ENCODE data around the gene TTC39A.
"Not testable (repeated sequence)": the region's sequence is repeated elsewhere in the genome, so short reads cannot be mapped to it uniquely, and the experiment has no call there.

TTC39A gene

GRCh38 chr1:51266181-51266580, 64.2 kb downstream of the TTC39A start:
- no peak for DNase-seq (ENCODE audit: low read depth)

- no peak for DNase-seq (ENCODE audit: low read depth)
Observed at GRCh38 chr1:51265618-51266017, 64.7 kb downstream of the TTC39A start.

DNA sequence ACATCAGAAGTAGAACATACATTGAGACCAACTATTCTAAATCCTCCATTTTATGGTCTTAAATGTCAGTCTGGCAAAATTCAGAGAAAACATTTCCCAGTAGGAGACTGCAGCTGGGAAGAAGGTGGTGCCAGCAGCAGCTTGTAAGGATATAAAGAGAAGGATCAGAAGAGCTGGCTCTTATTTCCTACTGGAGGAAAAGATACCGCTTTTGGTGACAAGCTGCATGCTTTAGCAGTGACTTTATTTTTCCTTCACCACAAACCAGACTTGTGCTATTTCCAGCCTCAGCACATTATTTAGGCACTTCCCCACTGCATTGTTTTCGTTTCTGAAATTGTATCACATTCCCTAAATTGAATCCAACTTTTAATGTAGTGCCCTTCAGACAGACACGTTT, 65.9 kb downstream of the TTC39A start:
- no peak for DNase-seq (ENCODE audit: low read depth)

- no peak for DNase-seq (ENCODE audit: low read depth)
Observed at GRCh38 chr1:51263147-51263877, 67.0 kb downstream of the TTC39A start.

- DNase-seq (ENCODE audit: low read depth) = no peak
Observed at GRCh38 chr1:51255331-51255730, 75.0 kb downstream of the TTC39A start.

DNA sequence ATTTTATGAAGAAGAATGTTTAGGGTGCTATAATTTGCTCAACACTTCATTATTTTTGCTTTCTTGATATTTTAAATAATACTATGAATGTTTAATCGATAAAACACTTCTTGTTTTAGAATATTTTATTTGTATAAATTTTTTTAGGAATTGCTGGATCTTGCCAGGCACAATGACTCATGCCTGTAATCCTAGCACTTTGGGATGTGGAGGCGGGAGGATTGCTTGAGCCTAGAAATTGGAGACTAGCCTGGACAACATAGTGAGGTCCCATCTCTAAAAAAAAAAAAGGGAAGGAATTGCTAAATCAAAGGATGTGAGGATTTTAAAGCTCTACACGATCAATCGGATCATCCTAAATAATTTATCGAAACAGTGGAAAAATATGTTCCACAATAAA, 76.7 kb downstream of the TTC39A start:
- no peak for DNase-seq (ENCODE audit: low read depth)

DNA sequence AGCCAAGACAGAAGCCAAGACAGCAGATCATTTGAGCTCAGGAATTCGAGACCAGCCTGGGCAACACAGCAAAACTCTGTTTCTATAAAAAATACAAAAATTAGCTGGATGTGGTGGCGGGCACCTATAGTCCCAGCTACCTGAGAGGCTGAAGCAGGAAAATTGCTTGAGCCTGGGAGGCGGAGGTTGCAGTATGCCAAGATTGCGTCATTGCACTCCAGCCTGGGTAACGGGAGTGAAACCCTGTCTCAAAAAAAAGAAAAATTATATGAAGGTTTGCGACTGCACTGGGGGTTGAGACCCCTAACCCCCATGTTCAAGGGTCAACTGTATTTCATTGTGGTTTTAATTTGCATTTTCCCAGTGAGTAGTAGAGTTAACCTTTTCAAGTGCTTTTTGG, 78.0 kb downstream of the TTC39A start:
- DNase-seq (ENCODE audit: low read depth) = no peak

DNA sequence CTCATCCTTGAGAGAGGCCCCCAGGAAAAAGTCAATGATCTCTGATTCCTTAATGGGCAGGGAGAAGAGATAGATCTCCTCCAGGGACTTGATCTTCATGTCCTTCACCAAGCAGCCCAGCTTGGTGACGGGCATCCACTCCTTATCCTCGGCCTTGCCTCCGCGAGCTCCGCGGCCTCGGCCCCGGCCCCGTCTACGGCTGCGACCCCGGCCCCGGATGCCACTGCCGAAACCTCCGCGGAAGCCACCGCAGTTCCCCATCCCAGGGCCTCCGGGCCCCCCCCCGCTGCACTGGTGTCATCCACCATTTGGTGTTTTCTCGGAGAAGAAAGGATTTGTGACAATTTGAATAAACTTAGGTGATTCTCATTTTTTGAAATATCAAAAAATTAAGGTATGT, 79.2 kb downstream of the TTC39A start:
- not testable (repeated sequence) for DNase-seq (ENCODE audit: low read depth)

DNA sequence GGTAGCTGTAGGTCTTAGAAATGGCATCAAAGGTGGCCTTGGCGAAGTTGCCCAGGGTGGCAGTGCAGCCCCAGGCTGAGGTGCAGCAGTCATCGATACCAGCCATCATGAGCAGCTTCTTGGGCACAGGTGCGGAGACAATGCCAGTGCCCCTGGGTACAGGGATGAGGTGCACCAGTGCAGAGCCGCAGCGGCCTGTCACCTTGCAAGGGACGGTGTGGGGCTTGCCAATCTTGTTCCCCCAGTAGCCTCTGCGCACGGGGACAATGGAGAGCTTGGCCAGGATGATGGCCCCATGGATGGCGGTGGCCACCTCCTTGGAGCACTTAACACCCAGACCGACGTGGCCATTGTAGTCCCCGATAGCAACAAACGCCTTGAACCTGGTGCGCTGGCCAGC, 79.6 kb downstream of the TTC39A start:
- not testable (repeated sequence) for DNase-seq (ENCODE audit: low read depth)

- DNase-seq (ENCODE audit: low read depth) = no peak
Observed at GRCh38 chr1:51249445-51249844, 80.9 kb downstream of the TTC39A start.

DNA sequence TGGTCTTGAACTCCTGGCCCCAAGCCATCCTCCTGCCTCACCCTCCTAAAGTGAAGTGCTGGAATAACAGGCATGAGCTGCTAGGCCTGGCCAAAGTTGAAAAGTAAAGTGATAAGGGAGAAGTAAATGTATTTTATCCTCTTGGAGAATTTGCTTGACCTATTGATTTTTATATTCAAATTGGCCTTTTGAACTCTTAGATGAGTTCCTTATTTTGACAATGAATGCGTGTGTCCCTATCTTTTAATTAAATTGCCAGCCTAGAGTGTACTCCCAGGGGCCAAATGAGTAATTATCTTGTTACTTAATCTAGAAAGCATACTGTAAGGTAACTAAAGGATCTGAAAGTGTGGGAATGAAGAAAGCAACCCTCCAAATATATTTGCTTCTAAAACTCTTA, 82.9 kb downstream of the TTC39A start:
- DNase-seq (ENCODE audit: low read depth) = no peak

GRCh38 chr1:51247022-51247421, 83.3 kb downstream of the TTC39A start:
- DNase-seq (ENCODE audit: low read depth) = no peak

DNA sequence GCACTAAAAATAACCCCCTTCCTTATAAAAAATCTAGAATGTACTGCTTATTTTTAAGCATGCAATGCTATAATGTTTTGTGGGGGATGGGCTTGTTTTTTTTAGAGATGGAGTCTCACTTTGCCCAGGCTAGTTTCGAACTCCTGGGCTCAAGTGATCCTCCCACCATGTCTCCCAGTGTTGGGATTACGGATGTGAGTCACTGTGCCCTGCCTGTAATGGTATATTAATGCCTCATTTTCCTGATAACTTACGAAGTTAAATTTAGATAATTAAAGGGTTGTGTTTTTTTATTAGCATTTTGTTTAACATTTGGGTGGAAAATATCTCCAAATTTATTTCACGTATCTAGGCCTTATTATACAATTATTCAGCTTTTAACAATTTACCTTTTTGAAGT, 87.8 kb downstream of the TTC39A start:
- DNase-seq (ENCODE audit: low read depth) = no peak

GRCh38 chr1:51241119-51241518, 89.2 kb downstream of the TTC39A start:
- no peak for DNase-seq (ENCODE audit: low read depth)

- no peak for DNase-seq (ENCODE audit: low read depth)
Observed at GRCh38 chr1:51240084-51240483, 90.3 kb downstream of the TTC39A start.

DNA sequence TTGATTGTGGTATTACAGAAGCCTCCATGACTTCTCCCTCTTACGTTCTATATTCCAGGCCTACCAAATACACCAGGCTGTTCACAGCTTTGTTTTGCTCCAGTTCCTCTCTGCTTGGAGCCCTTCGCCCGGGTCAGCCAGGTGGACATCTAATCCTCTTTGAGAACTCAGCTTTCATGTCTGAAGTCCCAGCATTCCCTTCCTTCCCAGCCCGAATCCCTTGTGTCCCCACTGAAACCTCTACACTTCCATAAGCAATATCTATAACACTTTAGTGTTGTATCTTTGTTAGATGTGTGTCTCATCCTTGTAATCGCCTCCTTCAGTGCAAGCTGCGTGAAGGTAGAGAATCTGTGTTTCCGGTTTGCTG, 92.3 kb downstream of the TTC39A start:
- DNase-seq (ENCODE audit: low read depth) = no peak

GRCh38 chr1:51237351-51238033, 92.9 kb downstream of the TTC39A start:
- no peak for DNase-seq (ENCODE audit: low read depth)
